Mesenchymal stem cell (in vitro differentiated cells and primary cell): ENCODE data around the gene NT5DC3.
A peak's percentile ranks its signal among the peaks of the same experiment; 100 is the strongest.

ENCODE experiments used
- DNase-seq: peaks from one replicate; pipeline ENCODE4 v3.0.0-alpha.2; 2013
- H2AFZ ChIP-seq: one replicate; pipeline ENCODE4 v1.6.1; 2013; ENCODE audit warnings: low read depth, mild to moderate bottlenecking, control low read depth, inconsistent platforms, low read length, moderate library complexity
- H2AK5ac ChIP-seq: 2 replicates; pipeline ENCODE4 v1.6.1; 2013; ENCODE audit warnings: low read length, moderate library complexity, mild to moderate bottlenecking, inconsistent platforms; ENCODE audit not compliant: severe bottlenecking
- H2BK120ac ChIP-seq: one replicate; pipeline ENCODE4 v1.6.1; 2013; ENCODE audit warnings: low read depth, mild to moderate bottlenecking, inconsistent platforms, low read length, moderate library complexity
- H2BK12ac ChIP-seq, 2 experiments: one replicate each; pipeline ENCODE4 v1.6.1; 2013; ENCODE audit warnings: inconsistent platforms in 2 of 2, low read length in 2 of 2, mild to moderate bottlenecking in 2 of 2, moderate library complexity in 2 of 2, control low read depth in 1 of 2
- H2BK15ac ChIP-seq: one replicate; pipeline ENCODE4 v1.6.1; 2013; ENCODE audit warnings: mild to moderate bottlenecking, low read depth, inconsistent platforms; ENCODE audit not compliant: poor library complexity, severe bottlenecking
- H2BK5ac ChIP-seq: 2 replicates; pipeline ENCODE4 v1.6.1; 2013; ENCODE audit warnings: low read depth, mild to moderate bottlenecking, low read length, control low read depth, inconsistent platforms; ENCODE audit not compliant: poor library complexity, severe bottlenecking
- H3K14ac ChIP-seq, 2 experiments: one replicate each; pipeline ENCODE4 v1.6.1; 2013; ENCODE audit warnings: inconsistent platforms in 2 of 2, low read length in 2 of 2, control low read depth in 1 of 2, mild to moderate bottlenecking in 1 of 2, moderate library complexity in 1 of 2
- H3K18ac ChIP-seq, 2 experiments: one replicate each; pipeline ENCODE4 v1.6.1; 2013; ENCODE audit warnings: inconsistent platforms in 2 of 2, low read length in 2 of 2, control low read depth in 1 of 2, low read depth in 1 of 2, mild to moderate bottlenecking in 1 of 2
- H3K23ac ChIP-seq, 2 experiments: one replicate each; pipeline ENCODE4 v1.6.1; 2013; ENCODE audit warnings: inconsistent platforms in 2 of 2, low read length in 2 of 2, mild to moderate bottlenecking in 2 of 2, moderate library complexity in 2 of 2, control low read depth in 1 of 2
- H3K27ac ChIP-seq: 2 replicates; pipeline ENCODE4 v1.5.1; 2013; ENCODE audit warnings: mild to moderate bottlenecking, moderate library complexity, low read length, control low read depth, inconsistent platforms; ENCODE audit not compliant: poor library complexity, severe bottlenecking
- H3K27me3 ChIP-seq, 2 experiments: 2 replicates each; pipeline versions ENCODE4 v1.6.1 to v1.7.0; 2013; ENCODE audit warnings: low read length in 2 of 2, mild to moderate bottlenecking in 2 of 2, moderate library complexity in 2 of 2, control low read depth in 1 of 2, inconsistent platforms in 1 of 2; ENCODE audit not compliant: control insufficient read depth in 1 of 2, insufficient read depth in 1 of 2
- H3K36me3 ChIP-seq, 2 experiments: 2 replicates each; pipeline versions ENCODE4 v1.6.1 to v1.7.0; 2013; ENCODE audit warnings: low read length in 2 of 2, control low read depth in 1 of 2, inconsistent platforms in 1 of 2, low read depth in 1 of 2, mild to moderate bottlenecking in 1 of 2; ENCODE audit not compliant: insufficient read depth in 2 of 2, control insufficient read depth in 1 of 2
- H3K4ac ChIP-seq, 2 experiments: one replicate each; pipeline ENCODE4 v1.6.1; 2013; ENCODE audit warnings: inconsistent platforms in 2 of 2, low read length in 2 of 2, mild to moderate bottlenecking in 2 of 2, moderate library complexity in 2 of 2, control low read depth in 1 of 2, low read depth in 1 of 2
- H3K4me1 ChIP-seq: 2 replicates; pipeline ENCODE4 v1.6.1; 2013; ENCODE audit warnings: low read depth, low read length, control low read depth; ENCODE audit not compliant: control insufficient read depth, insufficient read depth
- H3K4me2 ChIP-seq: 2 replicates; pipeline ENCODE4 v1.6.1; 2013; ENCODE audit warnings: low read length, mild to moderate bottlenecking, inconsistent platforms; ENCODE audit not compliant: poor library complexity, severe bottlenecking
- H3K4me3 ChIP-seq, 2 experiments: 2 replicates each; pipeline versions ENCODE4 v1.5.1 to v1.7.0; 2013; ENCODE audit warnings: low read length in 2 of 2, mild to moderate bottlenecking in 2 of 2, control low read depth in 1 of 2, low read depth in 1 of 2; ENCODE audit not compliant: insufficient read depth in 1 of 2
- H3K79me1 ChIP-seq: replicated peaks from 2 replicates; pipeline ENCODE4 v1.6.1; 2013; ENCODE audit warnings: mild to moderate bottlenecking, control low read depth, low read length, inconsistent platforms; ENCODE audit not compliant: poor library complexity, severe bottlenecking
- H3K9ac ChIP-seq: 2 replicates; pipeline ENCODE4 v1.7.0; 2013; ENCODE audit warnings: mild to moderate bottlenecking, low read length, moderate library complexity
- H3K9me3 ChIP-seq: 2 replicates; pipeline ENCODE4 v1.7.0; 2013; ENCODE audit warnings: mild to moderate bottlenecking, low read length; ENCODE audit not compliant: control insufficient read depth
- H4K8ac ChIP-seq: one replicate; pipeline ENCODE4 v1.6.1; 2013; ENCODE audit warnings: inconsistent platforms, mild to moderate bottlenecking, low read length, moderate library complexity
- H4K91ac ChIP-seq: one replicate; pipeline ENCODE4 v1.6.1; 2013; ENCODE audit warnings: mild to moderate bottlenecking, low read length, inconsistent platforms
- WGBS: methylation state at CpG from one replicate; pipeline ENCODE4 v1.1.7; 2013; ENCODE audit warnings: mixed read lengths; 5-methylcytosine and 5-hydroxymethylcytosine counted together

The NT5DC3 gene

DNA sequence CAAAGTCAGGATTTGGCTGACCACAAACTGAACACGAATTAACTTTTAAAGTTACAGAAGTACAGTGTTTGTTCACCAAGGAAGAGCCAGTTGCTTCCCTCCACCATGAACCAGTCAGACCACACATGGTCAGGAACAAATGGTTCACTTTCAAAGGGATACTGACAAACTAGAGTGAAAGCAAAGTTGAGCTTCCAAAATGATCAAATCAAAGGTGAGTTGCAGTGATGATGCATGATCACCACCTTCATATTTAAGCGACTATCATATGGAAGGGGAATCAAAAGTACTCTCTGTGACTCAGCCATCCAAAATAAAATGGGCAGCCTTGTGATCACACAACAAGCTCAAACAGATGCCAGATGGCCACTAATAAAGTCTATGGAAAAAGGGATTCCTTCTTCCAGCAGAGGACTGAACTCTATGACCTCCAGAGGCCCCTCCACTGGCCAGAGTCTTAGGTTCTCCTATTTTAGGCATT is 13.1 kb downstream of the NT5DC3 start:
- no peak overlapping the region for H2BK15ac ChIP-seq
- H3K23ac ChIP-seq = no peak overlapping the region
- no peak for DNase-seq
- no peaks in the 10 kb centered on the region for H3K27me3 ChIP-seq
- H3K4me2 ChIP-seq = no peak overlapping the region
- H2BK120ac ChIP-seq = no peak overlapping the region
- 82% methylated on average over 2 of the region's 2 CpGs for WGBS
- H2BK12ac ChIP-seq = no peak overlapping the region
- peaks cover 19% of the 10 kb centered on the region for H3K79me1 ChIP-seq
- H2BK5ac ChIP-seq = no peak overlapping the region
- H3K4me1 ChIP-seq = peaks cover 2% of the 10 kb centered on the region
- H3K18ac ChIP-seq = no peak overlapping the region
- no peak overlapping the region for H3K9ac ChIP-seq
- no peak overlapping the region for H3K4ac ChIP-seq
- H3K9me3 ChIP-seq = no peaks in the 10 kb centered on the region
- no peaks in the 10 kb centered on the region for H3K36me3 ChIP-seq
- H2AFZ ChIP-seq = no peak overlapping the region
- no peak overlapping the region for H3K14ac ChIP-seq
- no peak overlapping the region for H4K91ac ChIP-seq
- no peak overlapping the region for H2AK5ac ChIP-seq
- H3K4me3 ChIP-seq = no peak overlapping the region
- no peak overlapping the region for H3K27ac ChIP-seq
- H4K8ac ChIP-seq = no peak overlapping the region

- H3K4me3 ChIP-seq = no peak overlapping the region
- H3K9me3 ChIP-seq = no peaks in the 10 kb centered on the region
- peaks cover 0 to 5% of the 10 kb centered on the region in 2 experiments for H3K36me3 ChIP-seq
- H3K79me1 ChIP-seq = peaks cover 15% of the 10 kb centered on the region
- no peak overlapping the region for H3K27ac ChIP-seq
- no peak overlapping the region for H2AFZ ChIP-seq
- H3K18ac ChIP-seq = no peak overlapping the region
- peaks cover 2% of the 10 kb centered on the region for H3K4me1 ChIP-seq
- no peak overlapping the region for H2BK12ac ChIP-seq
- H2BK120ac ChIP-seq = no peak overlapping the region
- no peak overlapping the region for H3K4ac ChIP-seq
- no peak overlapping the region for H2AK5ac ChIP-seq
- H3K14ac ChIP-seq = no peak overlapping the region
- H3K23ac ChIP-seq = no peak overlapping the region
- no peak overlapping the region for H4K91ac ChIP-seq
- DNase-seq = no peak
- peak overlapping the region; percentile 51 for H3K9ac ChIP-seq
- 91% methylated on average over 2 of the region's 3 CpGs for WGBS
- H2BK5ac ChIP-seq = no peak overlapping the region
- no peak overlapping the region for H3K4me2 ChIP-seq
- no peaks in the 10 kb centered on the region for H3K27me3 ChIP-seq
- H4K8ac ChIP-seq = no peak overlapping the region
- no peak overlapping the region for H2BK15ac ChIP-seq
These were observed 16.2 kb downstream of the NT5DC3 start for GRCh38 chr12:103824845-103825244.

GRCh38 chr12:103824290-103824689 is 16.7 kb downstream of the NT5DC3 start:
- Histone ChIP-seq H3K4me1 (peaks cover 4% of the 10 kb centered on the region), H2BK12ac (no peak overlapping the region), H2AK5ac (peak overlapping the region; percentile 27), H3K23ac (no peak overlapping the region), H3K27me3 (no peaks in the 10 kb centered on the region), H3K4me2 (no peak overlapping the region), H3K18ac (no peak overlapping the region), H3K36me3 (peaks cover 0 to 5% of the 10 kb centered on the region in 2 experiments), H3K14ac (no peak overlapping the region), H2AFZ (no peak overlapping the region), H4K8ac (no peak overlapping the region), H3K79me1 (peaks cover 21% of the 10 kb centered on the region), H3K4ac (no peak overlapping the region), H3K27ac (no peak overlapping the region), H3K9ac (no peak overlapping the region), H3K4me3 (no peak overlapping the region), H2BK120ac (no peak overlapping the region), H3K9me3 (no peaks in the 10 kb centered on the region), H2BK5ac (peak overlapping the region; percentile 2), H4K91ac (no peak overlapping the region), H2BK15ac (no peak overlapping the region)
- WGBS = 99% methylated on average over 2 of the region's 3 CpGs
- no peak for DNase-seq

- H2AK5ac ChIP-seq = no peak overlapping the region
- no peak overlapping the region for H3K4me3 ChIP-seq
- no peak overlapping the region for H3K18ac ChIP-seq
- H3K4ac ChIP-seq = no peak overlapping the region
- no peaks in the 10 kb centered on the region for H3K9me3 ChIP-seq
- H2AFZ ChIP-seq = no peak overlapping the region
- H3K9ac ChIP-seq = no peak overlapping the region
- H3K14ac ChIP-seq = no peak overlapping the region
- H3K4me2 ChIP-seq = no peak overlapping the region
- peaks cover 0 to 5% of the 10 kb centered on the region in 2 experiments for H3K36me3 ChIP-seq
- no peak overlapping the region for H3K23ac ChIP-seq
- no peak overlapping the region for H2BK120ac ChIP-seq
- peaks cover 23% of the 10 kb centered on the region for H3K79me1 ChIP-seq
- H3K27ac ChIP-seq = no peak overlapping the region
- H2BK5ac ChIP-seq = peak overlapping the region; percentile 2
- no peak overlapping the region for H4K8ac ChIP-seq
- no peaks in the 10 kb centered on the region for H3K27me3 ChIP-seq
- H2BK12ac ChIP-seq = no peak overlapping the region
- H2BK15ac ChIP-seq = no peak overlapping the region
- no peak overlapping the region for H4K91ac ChIP-seq
- DNase-seq = no peak
- H3K4me1 ChIP-seq = peaks cover 4% of the 10 kb centered on the region
These were observed 17.2 kb downstream of the NT5DC3 start for GRCh38 chr12:103823871-103824270.
